ENCODE results near the gene DDA1.

DDA1 gene

GRCh38 chr19:17321655-17322489 lies 12.5 kb downstream of the DDA1 start:
- TF ChIP-seq POLR2AphosphoS5 (IDR thresholded peaks at IDR 0.05; ENCODE audit: low read depth, low read length) = no peak
- no peak for TF ChIP-seq TAF1 (IDR thresholded peaks at IDR 0.05; ENCODE audit: borderline replicate concordance, insufficient read depth, low read length)
- TF ChIP-seq, protein P1, sequence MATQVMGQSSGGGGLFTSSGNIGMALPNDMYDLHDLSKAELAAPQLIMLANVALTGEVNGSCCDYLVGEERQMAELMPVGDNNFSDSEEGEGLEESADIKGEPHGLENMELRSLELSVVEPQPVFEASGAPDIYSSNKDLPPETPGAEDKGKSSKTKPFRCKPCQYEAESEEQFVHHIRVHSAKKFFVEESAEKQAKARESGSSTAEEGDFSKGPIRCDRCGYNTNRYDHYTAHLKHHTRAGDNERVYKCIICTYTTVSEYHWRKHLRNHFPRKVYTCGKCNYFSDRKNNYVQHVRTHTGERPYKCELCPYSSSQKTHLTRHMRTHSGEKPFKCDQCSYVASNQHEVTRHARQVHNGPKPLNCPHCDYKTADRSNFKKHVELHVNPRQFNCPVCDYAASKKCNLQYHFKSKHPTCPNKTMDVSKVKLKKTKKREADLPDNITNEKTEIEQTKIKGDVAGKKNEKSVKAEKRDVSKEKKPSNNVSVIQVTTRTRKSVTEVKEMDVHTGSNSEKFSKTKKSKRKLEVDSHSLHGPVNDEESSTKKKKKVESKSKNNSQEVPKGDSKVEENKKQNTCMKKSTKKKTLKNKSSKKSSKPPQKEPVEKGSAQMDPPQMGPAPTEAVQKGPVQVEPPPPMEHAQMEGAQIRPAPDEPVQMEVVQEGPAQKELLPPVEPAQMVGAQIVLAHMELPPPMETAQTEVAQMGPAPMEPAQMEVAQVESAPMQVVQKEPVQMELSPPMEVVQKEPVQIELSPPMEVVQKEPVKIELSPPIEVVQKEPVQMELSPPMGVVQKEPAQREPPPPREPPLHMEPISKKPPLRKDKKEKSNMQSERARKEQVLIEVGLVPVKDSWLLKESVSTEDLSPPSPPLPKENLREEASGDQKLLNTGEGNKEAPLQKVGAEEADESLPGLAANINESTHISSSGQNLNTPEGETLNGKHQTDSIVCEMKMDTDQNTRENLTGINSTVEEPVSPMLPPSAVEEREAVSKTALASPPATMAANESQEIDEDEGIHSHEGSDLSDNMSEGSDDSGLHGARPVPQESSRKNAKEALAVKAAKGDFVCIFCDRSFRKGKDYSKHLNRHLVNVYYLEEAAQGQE (IDR thresholded peaks at IDR 0.05; ENCODE audit: insufficient read depth in 1 of 2, low read depth in 2 of 2, low read length in 2 of 2) = no peak
- TF ChIP-seq SIN3A (IDR thresholded peaks at IDR 0.05; ENCODE audit: borderline replicate concordance, insufficient read depth, low read length) = no peak
- no peak for TF ChIP-seq FOXP2 (optimal IDR thresholded peaks at IDR 0.05; ENCODE audit: borderline replicate concordance, extremely low read depth, extremely low read length, insufficient read depth)

GRCh38 chr19:17322854-17323253 lies 13.5 kb downstream of the DDA1 start:
- TF ChIP-seq TAF1 (IDR thresholded peaks at IDR 0.05; ENCODE audit: borderline replicate concordance, insufficient read depth, low read length) (no peak), POLR2AphosphoS5 (IDR thresholded peaks at IDR 0.05; ENCODE audit: low read depth, low read length) (no peak), FOXP2 (optimal IDR thresholded peaks at IDR 0.05; ENCODE audit: borderline replicate concordance, extremely low read depth, extremely low read length, insufficient read depth) (no peak), SIN3A (IDR thresholded peaks at IDR 0.05; ENCODE audit: borderline replicate concordance, insufficient read depth, low read length) (no peak)
- TF ChIP-seq, protein P1 (IDR thresholded peaks at IDR 0.05; ENCODE audit: insufficient read depth in 1 of 2, low read depth in 2 of 2, low read length in 2 of 2) = no peak

GRCh38 chr19:17323300-17323963 lies 14.1 kb downstream of the DDA1 start:
- TF ChIP-seq TAF1 (IDR thresholded peaks at IDR 0.05; ENCODE audit: borderline replicate concordance, insufficient read depth, low read length) = no peak

DNA sequence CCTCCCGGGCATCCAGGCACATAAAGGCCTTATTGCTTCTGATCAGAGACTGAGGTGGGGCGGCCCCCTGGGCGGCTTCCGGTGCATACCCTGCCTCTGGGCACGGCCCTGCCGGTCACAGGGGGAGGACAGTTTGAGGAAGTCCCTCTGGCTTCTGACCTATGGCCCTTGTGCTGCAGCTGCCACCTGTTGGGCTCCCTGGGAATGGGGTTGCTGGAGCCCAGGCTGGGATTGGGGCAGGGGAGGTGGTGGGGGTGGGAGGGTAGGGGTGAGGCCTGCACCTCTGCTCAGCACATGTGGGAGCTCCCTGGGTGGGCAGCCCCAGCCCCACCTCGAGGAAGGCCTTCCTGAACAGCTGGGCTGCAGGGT lies 14.6 kb downstream of the DDA1 start:
- TF ChIP-seq SIN3A (IDR thresholded peaks at IDR 0.05; ENCODE audit: borderline replicate concordance, insufficient read depth, low read length) = no peak
- TF ChIP-seq, protein P1 (IDR thresholded peaks at IDR 0.05; ENCODE audit: insufficient read depth in 1 of 2, low read depth in 2 of 2, low read length in 2 of 2) = no peak

DNA sequence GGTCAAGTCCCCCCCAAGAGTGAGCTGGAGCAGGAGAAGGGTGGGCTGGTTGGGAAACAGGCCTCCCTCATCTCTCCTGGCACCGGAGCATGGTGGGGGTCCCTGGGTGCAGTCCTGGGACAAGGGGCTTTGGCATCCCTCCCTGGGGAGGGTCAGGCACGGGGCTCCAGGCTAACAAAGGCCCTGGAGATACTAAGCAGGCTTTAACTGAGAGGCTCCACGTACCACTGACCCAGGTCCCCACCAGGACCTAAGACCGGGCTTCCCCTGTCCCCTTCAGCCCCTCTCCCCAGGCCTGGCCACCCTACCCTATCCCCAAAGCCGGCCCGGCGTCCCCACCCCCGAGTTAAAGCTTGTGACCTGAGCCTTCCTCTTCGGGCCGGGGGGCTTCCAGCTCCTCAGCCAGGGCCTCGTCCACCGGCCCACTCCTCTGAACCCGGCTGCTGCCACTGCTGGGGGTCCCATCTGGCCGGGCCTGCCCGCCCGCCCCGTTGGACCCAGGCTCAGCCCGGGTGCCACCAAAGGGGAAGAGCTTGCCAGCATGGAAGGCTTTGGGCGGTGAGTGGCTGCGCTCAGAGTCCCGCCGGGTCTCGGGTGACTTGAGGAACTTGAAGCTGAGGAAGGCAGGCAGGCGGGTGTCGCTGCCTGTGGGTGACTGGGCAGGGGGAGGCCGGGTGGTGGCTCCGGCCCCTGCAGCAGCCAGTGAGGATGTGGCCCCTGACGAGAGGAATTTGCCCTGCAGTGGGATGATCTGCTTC lies 15.2 kb downstream of the DDA1 start:
- TF ChIP-seq SIN3A (IDR thresholded peaks at IDR 0.05; ENCODE audit: borderline replicate concordance, insufficient read depth, low read length) (no peak), POLR2AphosphoS5 (IDR thresholded peaks at IDR 0.05; ENCODE audit: low read depth, low read length) (no peak), FOXP2 (optimal IDR thresholded peaks at IDR 0.05; ENCODE audit: borderline replicate concordance, extremely low read depth, extremely low read length, insufficient read depth) (no peak), TAF1 (IDR thresholded peaks at IDR 0.05; ENCODE audit: borderline replicate concordance, insufficient read depth, low read length) (no peak)
- TF ChIP-seq, protein P1 (IDR thresholded peaks at IDR 0.05; ENCODE audit: insufficient read depth in 1 of 2, low read depth in 2 of 2, low read length in 2 of 2) = no peak

All from PFSK-1 (cell line).